HG02885 (cell line): ENCODE measurements around the gene CBLN3.

Source experiments
- ATAC-seq: cut with Tn5 transposase; IDR thresholded peaks from one replicate; pipeline ENCODE4 v1.9.1; 2021; ENCODE audit warnings: mild to moderate bottlenecking; ENCODE audit not compliant: unreplicated experiment, poor library complexity

Gene CBLN3

DNA sequence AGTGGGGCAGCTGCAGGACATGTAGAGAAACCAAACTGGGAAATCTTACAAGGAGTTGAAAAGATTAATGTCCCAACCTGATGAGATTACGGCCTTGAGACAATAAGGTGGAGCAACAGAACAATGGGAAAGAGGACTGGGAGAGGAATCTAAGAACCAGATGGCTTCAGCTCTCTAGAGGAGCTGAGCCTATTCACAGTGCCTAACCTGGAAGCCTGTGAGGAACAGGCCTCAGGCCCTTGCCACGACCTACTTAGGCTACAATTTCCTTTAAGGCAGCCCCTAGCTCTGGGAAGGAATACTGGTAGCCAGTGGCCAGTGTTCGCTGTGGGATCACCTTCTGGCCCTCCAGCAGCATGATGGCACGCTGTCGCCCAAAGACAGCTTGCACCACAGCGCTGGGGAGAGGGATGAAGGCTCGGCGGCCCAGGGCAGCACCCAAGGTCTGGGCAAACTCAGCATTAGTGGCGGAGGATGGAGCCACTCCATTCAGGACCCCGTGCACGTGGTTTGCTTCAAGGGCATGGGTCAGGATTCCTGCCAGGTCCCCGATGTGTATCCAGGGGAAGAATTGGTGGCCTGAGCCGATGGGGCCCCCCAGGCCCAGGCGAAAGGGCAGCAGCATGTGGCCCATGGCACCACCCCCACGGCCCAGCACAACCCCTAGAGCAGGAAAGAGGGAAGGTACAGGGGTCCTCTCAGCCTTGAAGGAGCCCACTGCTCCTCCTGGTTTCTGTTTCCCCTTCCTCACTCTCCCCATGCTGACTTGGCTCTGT, 10.6 kb upstream of the CBLN3 start:
- no peak for ATAC-seq

DNA sequence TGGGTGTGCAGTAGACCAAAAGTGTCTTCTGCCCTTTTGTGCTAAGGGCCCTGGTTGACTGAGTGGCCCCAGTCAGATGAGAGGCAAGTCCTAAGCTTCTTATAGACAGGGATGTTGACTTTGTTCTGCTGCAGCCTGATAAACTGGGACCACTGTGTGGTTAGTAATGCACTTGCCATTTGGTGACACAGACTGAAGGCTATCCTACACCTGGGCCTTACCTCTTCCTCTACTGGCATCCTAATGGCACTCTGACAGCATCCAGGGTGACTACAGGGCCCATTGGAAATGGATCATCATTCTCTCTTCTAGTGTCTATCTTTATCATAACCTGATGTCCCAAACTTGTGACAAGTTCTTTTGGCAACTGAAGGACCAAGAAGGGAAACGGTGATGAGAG, 9.8 kb upstream of the CBLN3 start:
- ATAC-seq = no peak

DNA sequence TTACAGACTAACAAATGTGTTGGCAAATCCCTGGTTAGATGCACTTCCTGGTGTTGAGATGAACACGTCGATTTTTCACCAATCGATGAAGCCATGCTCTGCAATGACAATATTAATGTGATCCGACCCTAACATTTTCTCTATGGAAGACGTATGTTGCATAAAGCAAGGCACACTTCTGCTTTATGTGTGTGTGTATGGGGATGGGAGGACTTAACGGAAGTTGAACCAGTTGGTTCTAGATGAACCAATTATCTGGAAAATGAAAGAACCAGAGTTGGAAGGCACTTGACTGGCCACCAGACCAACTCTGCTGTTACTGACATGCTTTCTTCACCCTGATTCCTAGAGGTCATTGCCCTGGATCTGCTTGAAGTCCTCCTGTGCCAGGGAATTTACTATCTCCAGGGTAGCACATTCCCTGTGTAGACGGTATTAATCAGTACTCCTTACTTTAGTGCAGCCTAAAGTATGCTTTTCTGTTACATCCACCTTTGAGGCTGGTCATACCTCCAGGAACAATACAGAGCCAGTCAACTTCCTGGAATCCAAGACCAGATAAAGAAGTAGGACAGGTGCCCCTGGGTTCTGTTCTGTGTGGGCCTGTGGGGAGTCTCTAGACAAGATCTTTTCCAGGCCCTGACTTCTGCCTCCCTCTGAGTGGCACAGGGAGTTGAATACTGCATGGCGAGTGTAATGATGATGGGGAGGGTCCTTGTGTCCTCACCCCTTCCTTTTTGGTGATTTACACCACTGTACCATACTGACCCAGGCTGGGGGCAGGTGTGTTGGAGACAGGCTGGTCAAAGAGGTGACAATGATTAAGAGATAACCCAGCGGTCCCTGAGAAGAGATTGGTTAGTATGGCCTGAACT, 9.0 kb upstream of the CBLN3 start:
- no peak for ATAC-seq

DNA sequence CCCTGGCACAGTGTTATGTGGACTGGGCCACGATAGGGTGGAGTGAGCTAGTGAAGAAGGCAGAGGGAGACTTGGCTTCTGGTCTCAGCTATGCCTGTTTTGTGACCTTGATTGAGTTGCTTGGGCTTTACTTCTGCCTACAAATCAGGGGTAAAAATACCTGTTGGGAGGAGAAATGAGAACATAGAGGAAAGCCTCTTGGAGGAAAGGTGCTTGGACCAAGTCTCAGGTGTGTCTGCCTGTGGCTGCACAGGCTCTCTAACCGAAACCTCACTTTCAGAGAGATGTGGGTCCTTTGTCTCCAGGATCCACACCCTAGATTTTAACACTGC, 8.2 kb upstream of the CBLN3 start:
- no peak for ATAC-seq

DNA sequence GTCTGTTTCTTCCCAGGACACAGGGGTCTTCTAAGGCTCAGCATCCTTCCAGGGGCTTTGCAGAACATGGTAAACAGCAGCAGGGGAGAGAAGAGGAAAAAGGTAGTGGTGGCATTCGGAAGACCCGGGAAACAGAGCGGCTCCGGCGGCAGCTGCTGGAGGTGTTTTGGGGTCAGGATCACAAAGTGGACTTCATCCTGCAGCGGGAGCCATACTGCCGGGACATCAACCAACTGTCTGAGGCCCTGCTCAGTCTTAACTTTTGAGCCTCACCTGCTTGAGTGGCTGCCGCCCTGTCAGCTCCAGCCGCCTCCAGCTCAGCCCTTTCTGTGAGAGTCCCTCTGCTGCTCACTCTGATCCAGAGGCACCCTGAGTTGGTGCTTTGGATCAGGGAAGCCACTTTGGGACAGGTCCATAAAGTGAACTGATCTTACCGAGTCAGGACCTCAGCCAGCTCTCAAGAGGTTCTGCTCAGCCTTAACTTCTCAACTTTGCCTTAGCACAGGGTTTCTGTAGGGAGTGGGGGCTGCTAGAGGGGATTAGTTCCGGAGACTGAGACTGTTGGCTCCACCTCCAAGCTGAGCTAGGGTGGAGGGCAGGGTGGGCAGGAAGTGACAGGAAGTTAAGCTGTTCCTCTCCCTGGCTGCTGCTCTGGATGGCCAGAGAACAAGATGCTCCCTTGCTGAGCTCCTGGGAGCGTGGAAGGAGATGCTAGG, 7.7 kb upstream of the CBLN3 start:
- no peak for ATAC-seq

DNA sequence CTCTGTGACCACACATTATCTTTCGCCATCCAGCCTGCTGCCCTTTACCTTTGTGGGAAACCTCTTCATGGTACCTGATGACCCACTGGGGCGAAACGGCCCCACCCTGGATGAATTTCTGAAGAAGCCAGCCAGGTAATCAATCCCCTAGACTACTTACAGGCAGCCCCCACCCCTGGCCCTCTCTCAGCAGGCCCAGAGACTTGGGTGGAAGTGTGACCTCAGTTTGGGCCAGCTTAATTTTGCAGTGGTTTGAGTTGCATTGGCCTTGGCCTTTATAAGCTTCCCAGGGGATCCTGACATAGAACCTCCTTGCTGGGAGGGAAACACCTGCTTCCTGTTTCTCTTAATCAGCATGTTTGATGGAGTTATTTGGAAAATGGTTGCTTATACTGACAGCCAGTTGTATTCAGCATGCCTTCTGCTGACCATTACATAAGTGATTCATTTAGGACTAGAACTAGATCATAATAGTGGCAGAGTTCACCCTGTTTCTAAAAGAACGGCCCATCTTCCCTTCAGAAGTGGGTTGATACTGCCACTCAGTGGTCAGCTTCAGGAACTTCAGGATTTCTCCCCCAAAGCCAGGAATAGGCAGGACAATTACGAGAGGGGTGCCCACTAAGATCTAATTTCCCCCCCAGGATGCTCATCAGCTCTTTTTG, 7.0 kb upstream of the CBLN3 start:
- peak; percentile 51 for ATAC-seq

DNA sequence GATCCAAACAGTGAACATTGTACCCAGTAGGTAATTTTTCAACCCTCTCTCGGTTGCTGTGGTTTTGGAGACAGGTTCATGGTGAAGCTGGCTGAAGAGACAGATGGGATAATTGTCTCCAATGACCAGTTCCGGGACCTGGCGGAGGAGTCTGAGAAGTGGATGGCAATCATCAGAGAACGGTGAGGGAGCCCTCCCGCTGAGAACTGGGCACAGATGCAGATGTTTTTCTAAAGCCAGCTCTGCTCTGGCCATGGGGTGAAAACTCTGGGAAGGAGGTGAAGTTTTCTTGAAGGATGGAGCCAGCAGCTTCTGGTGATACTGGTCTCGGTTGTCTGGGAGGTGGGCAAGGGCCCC, 6.5 kb upstream of the CBLN3 start:
- ATAC-seq = no peak

DNA sequence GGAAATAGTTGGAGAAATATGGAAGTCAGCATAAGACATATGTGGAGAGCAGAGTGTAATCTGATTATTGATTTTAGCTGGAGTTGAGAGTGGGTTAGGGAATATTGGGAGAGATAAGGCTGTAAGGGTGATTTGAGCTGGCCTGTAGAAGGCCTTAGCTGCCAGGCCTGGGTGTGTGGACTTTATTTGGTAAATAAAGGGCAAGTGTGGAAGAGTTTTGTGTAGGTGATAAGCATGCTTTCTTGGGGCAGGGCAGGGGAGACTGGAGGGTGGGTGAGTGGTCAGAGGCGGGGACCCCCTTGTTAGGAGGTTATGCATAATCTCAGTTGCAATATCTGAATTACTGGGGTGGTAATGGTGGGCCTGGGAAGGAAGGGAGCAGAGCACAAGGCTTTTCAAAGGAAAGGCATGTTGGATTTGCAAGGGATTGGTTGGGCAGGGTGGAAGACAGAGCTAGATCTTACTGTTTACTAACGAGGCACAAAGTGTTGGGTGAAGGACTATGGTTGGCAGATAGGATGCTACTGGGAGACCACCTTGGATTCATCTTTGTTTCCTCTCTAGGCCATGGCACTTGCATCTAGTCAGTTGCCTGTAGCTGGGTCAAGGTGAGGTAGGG, 5.8 kb upstream of the CBLN3 start:
- no peak for ATAC-seq

DNA sequence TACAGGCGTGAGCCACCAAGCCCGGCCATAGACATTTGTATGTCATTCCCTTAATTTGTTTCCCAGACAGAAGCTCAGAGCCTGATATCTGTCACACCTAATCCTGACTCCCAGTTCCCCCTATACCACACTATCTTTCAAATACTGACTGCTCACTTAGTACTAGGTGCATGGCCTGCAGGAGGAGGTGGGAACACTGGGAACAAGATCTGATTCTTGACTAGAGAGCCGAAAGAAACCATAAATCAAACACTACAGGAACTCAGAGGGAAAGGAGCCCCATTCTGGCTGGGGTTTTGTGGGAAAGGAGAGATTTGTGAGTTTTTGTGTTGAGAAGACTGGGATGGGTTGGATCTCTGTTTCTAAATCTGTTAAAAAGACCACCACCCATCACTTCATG, 5.2 kb upstream of the CBLN3 start:
- no peak for ATAC-seq

DNA sequence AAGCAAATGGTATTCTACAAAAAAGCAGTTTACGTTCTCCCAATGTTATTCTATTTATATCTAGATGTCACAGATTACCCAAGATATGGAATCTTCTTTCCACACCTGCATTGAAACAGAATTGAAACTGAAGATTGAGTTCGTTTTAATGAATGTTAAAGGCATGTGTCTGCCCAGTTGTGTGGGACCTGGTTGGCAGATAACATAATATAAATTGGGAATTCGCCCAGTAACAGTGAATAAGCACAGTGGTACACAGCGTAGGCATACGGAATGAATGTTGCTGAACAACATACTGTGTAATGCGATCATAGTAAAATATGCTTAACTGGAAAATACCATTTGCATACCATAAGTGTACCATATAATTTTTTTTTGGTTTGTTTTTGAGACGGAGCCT, 4.6 kb upstream of the CBLN3 start:
- no peak for ATAC-seq

DNA sequence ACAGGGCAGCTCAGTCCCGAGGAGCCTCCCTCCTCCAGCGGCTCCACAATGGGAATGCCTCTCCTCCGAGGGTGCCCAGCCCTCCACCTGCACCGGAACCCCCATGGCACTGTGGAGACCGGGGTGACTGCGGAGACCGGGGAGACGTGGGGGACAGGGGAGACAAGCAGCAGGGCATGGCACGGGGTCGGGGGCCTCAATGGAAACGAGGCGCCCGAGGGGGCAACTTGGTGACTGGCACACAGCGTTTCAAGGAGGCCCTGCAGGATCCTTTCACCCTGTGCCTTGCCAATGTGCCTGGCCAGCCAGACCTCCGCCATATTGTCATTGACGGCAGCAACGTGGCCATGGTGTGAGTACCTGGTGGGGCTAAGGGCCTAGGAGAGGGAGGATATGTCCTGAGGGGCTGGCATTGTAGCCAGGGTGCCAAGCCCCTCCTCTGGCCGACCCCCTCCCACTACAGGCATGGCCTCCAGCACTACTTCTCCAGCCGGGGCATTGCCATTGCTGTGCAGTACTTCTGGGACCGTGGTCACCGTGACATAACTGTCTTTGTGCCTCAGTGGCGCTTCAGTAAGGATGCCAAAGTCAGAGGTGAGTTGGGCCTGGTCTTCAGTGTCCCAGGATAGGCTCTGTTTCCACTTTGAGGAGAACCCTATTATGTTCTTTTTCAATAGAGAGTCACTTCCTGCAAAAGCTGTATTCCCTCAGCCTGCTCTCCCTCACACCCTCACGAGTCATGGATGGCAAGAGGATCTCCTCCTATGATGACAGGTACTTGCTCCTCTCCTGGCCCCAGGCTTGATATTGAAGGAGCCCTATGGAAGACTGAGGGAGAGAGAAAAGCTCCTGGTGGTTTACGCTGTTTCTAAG, 3.0 kb upstream of the CBLN3 start:
- no peak for ATAC-seq

DNA sequence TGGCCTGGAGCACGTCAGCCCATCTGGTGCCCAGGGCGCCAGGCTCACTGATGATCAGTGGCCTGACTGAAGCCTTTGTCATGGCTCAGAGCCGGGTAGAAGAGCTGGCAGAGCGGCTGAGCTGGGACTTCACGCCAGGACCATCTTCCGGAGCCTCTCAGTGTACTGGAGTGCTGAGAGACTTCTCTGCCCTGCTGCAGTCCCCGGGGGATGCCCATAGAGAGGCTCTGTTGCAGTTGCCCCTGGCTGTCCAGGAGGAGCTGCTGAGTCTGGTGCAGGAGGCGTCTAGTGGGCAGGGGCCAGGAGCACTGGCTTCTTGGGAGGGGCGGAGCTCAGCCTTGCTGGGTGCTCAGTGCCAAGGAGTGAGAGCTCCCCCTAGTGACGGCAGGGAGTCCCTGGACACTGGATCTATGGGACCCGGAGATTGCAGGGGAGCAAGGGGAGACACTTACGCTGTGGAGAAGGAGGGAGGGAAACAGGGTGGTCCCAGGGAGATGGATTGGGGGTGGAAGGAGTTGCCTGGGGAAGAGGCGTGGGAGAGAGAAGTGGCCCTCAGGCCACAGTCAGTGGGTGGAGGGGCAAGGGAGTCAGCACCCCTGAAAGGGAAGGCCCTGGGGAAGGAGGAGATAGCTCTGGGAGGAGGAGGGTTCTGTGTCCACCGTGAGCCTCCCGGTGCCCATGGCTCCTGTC, 2.2 kb upstream of the CBLN3 start:
- ATAC-seq = peak; percentile 58

DNA sequence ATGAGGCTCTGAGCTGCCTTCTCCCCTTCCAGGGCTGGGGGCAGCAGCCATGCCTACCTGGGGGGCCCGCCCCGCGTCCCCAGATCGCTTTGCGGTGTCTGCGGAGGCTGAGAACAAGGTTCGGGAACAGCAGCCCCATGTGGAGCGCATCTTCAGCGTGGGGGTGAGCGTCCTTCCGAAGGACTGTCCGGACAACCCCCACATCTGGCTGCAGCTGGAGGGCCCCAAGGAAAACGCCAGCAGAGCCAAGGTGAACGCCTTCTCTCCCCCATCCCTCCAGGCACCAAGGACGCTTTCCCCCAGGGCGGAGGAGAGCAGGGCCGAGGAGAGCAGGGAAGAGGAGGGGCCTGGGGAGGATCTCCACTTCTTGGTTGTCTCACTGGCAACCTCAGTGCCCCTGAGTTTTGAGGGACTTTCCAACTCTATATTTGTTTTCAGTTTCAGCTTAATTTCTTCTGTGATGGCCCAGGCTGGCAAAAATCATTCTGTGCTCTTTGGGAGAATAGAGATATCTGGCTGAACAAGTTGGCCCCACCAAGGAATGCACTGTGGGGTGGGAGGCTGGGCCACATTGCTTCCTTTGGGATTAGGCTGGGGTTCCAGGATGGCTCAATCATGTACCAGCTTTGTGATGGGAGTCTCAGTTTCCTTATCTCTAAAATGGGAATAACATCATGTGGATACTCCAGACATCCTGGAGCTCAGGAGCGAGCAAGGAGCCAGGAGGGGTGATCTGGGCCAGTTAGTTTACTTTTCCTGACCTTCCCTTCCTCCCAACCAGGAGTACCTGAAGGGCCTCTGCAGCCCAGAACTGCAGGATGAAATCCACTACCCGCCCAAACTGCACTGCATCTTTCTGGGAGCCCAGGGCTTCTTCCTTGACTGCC, 1.5 kb upstream of the CBLN3 start:
- peak; percentile 30 for ATAC-seq

DNA sequence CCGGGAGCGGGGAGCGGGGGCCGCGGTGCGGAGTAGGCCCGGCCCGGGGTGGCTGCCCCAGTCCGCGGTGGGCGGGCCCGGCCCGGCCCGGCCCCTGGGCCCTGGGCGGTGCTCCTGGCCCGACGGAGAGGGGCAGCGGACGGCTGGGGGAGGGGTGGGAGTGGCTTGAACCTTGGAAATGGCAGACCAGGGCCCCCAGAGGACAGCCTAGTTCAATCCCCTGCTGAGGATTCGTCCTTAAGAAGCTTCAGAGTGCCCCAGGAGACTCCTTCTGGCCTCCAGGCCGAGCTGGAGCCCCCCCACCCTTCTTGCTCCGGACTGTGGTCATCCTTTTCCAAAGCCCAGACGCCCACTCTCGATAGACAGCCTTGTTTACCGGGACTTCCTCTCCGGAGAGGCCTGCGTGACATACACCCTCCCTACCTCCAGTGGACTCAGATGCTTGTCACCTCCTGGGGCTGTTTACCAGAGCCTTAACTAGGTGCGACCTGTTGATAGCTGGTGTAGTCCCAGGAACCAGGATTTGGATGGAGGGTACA, 744 bp upstream of the CBLN3 start:
- peak; percentile 67 for ATAC-seq

DNA sequence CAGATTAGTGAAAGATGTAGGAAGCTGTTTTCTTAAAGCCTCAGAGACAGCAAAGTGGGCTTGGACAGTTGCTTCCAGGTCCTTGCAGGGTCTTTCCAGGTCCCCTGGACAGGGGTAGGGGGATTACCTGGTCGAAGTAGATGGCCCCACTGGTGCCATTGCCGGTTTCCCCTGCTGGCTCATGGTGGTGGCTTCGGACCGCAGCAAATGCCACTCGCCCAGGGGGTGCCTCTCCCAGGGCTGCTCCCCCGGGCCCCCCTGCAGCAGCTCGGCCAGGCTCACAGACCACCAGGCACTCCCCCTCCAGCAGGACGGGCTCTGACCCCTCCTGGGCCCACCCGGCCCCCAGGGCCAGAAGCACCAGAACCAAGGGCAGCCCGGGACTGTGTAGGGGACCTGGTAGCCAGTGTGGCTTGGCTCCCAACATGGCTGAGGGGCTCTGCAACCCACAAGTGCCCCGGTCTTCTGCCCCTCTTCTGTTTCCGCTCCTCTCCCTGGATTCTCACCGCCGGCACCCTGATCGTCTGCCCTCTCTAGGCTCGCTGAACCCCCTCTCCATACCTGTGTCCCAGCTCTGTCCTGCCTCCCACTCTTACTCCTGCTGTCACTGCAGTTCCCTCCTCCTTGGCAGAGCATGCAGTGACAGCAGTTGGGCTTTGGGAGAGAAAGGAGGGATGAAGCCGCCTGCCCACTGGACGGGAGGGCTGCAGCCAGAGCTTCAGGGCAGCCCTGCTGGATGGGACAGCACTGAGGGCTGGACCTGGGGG, 657 bp downstream of the CBLN3 start:
- no peak for ATAC-seq

DNA sequence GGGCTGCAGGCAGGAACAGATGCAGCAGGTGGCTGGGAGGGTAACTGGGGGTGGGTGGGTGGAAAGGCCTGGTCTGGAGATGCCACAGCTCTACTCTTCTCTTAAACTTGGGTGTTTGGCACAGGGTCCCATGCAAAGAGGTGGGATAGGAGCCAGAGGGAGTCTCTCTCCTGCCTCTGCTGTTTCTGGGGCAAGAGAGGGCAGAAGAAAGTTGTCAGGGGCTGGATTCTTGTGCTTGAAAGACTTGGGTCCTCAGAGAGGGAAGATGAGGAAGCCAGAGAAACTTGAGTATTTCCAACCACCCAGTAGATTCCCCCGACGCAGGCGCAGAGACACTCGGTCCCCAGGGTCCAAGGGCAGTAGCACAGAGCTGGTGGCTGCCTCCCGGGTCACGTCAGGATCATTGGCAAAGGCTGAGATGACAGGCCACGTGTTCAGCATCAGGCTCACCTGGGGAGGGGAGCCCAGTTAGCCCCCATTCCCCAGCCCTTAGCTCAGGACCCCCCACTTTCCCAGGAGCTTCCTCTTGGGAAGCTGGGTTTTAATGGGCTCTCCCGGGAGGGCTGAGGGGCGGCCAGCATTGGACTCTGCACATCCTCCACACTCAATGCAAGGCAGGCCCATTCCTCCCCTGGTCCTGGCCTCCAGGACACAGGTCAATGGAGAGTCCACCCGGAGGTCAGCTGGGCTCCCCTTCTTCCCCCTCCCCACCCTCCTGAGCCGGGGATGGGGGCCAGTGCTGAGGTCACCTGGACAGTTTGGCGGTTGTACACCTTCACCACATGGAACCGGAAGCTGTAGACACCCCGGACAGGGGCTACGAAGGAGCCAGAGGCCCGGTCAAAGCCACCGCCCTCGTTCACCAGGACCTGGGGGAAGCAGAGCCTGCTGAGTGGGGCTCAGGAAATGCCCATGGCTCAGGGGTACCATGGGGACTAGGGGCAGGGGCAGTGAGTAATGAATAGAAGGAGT, 1.6 kb downstream of the CBLN3 start:
- no peak for ATAC-seq
